Adipocyte (in vitro differentiated cells): ENCODE data around the gene AGTRAP.

Experiments used
- DNase-seq: peaks from one replicate; pipeline ENCODE4 v3.0.0-alpha.2; 2015; ENCODE audit warnings: low read depth
- H3K27me3 ChIP-seq: replicated peaks from 2 replicates; pipeline ENCODE4 v1.7.0; 2013; ENCODE audit warnings: mild to moderate bottlenecking, low read length, moderate library complexity; ENCODE audit not compliant: control insufficient read depth, insufficient read depth
- H3K36me3 ChIP-seq: 2 replicates; pipeline ENCODE4 v1.7.0; 2013; ENCODE audit warnings: low read length, mild to moderate bottlenecking, moderate library complexity; ENCODE audit not compliant: control insufficient read depth, insufficient read depth, severe bottlenecking
- H3K4me1 ChIP-seq: 2 replicates; pipeline ENCODE4 v1.7.0; 2013; ENCODE audit warnings: mild to moderate bottlenecking, low read length, moderate library complexity; ENCODE audit not compliant: control insufficient read depth, insufficient read depth
- H3K4me3 ChIP-seq: 2 replicates; pipeline ENCODE4 v1.7.0; 2013; ENCODE audit warnings: mild to moderate bottlenecking, low read length, moderate library complexity
- H3K9ac ChIP-seq: 2 replicates; pipeline ENCODE4 v1.7.0; 2013; ENCODE audit warnings: mild to moderate bottlenecking, low read length, moderate library complexity
- H3K9me3 ChIP-seq: 2 replicates; pipeline ENCODE4 v1.7.0; 2013; ENCODE audit warnings: mild to moderate bottlenecking, low read length, moderate library complexity; ENCODE audit not compliant: control insufficient read depth

Gene AGTRAP

GRCh38 chr1:11797525-11798216 lies 61.7 kb downstream of the AGTRAP start:
- H3K4me1 ChIP-seq = peaks cover 35% of the 10 kb centered on the region
- H3K36me3 ChIP-seq = peaks cover 54% of the 10 kb centered on the region

GRCh38 chr1:11799099-11799498 lies 63.2 kb downstream of the AGTRAP start:
- peaks cover 45% of the 10 kb centered on the region for H3K36me3 ChIP-seq
- no peak overlapping the region for H3K9ac ChIP-seq
- no peaks in the 10 kb centered on the region for H3K27me3 ChIP-seq
- H3K4me3 ChIP-seq = no peak overlapping the region
- H3K4me1 ChIP-seq = peaks cover 47% of the 10 kb centered on the region
- no peaks in the 10 kb centered on the region for H3K9me3 ChIP-seq
- DNase-seq = no peak

More at GRCh38 chr1:11797525-11798216, 61.7 kb downstream of the AGTRAP start:
- peak overlapping the region; percentile 20 for H3K9ac ChIP-seq
- H3K27me3 ChIP-seq = no peaks in the 10 kb centered on the region
- no peak for DNase-seq
- H3K4me3 ChIP-seq = no peak overlapping the region
- no peaks in the 10 kb centered on the region for H3K9me3 ChIP-seq

GRCh38 chr1:11799896-11800295 lies 64.0 kb downstream of the AGTRAP start:
- no peak overlapping the region for H3K4me3 ChIP-seq
- H3K9me3 ChIP-seq = no peaks in the 10 kb centered on the region
- peaks cover 37% of the 10 kb centered on the region for H3K36me3 ChIP-seq
- DNase-seq = no peak
- H3K9ac ChIP-seq = no peak overlapping the region
- peaks cover 52% of the 10 kb centered on the region for H3K4me1 ChIP-seq
- H3K27me3 ChIP-seq = no peaks in the 10 kb centered on the region

GRCh38 chr1:11800391-11800755 lies 64.4 kb downstream of the AGTRAP start:
- Histone ChIP-seq H3K9ac (no peak overlapping the region), H3K4me3 (no peak overlapping the region), H3K36me3 (peaks cover 33% of the 10 kb centered on the region), H3K4me1 (peaks cover 52% of the 10 kb centered on the region), H3K9me3 (no peaks in the 10 kb centered on the region), H3K27me3 (no peaks in the 10 kb centered on the region)
- DNase-seq = no peak
